IMR-90 (cell line): ENCODE data around the gene SKAP1. TPM values are rescaled to one million over a fixed set of nuclear protein-coding genes. Genes with fewer than 3 reads are reported as not detected.

ENCODE experiments used
- ATAC-seq: fragments of 200-7000 bp; cut with Tn5 transposase; 2 replicates; pipeline ENCODE4 v1.9.1; 2020; ENCODE audit warnings: low read depth, mild to moderate bottlenecking, moderate library complexity
- BruUV-seq: library from RNA; stranded (reverse); fragments of 400-500 nt; replicated peaks from 2 replicates; lab custom pipeline; 2021; lab: Mats Ljungman, UMichigan
- CTCF ChIA-PET: fragments of 300-600 bp; formaldehyde crosslinking; extraction: SDS; loops from one replicate; lab custom pipeline; 2021; ENCODE audit warnings: antibody characterized with exemption; lab: Yijun Ruan, JAX
- POLR2A ChIA-PET: fragments of 300-600 bp; sonication (Branson Sonifier 250); formaldehyde crosslinking; loops from one replicate; lab custom pipeline; 2022; ENCODE audit warnings: antibody characterized with exemption; ENCODE audit not compliant: unreplicated experiment; lab: Charles Lee
- DNase-seq: peaks from one replicate; pipeline ENCODE4 v3.0.0; 2013
- H2AFZ ChIP-seq: replicated peaks from 2 replicates; pipeline ENCODE3; 2013; ENCODE audit warnings: low read length, mild to moderate bottlenecking; ENCODE audit not compliant: poor library complexity
- H2AK5ac ChIP-seq: 2 replicates; pipeline ENCODE4 v1.6.1; 2013; ENCODE audit warnings: low read depth, low read length, inconsistent platforms
- H2AK9ac ChIP-seq: replicated peaks from 2 replicates; pipeline ENCODE3; 2013; ENCODE audit warnings: mild to moderate bottlenecking, low read depth, low read length, moderate library complexity; ENCODE audit not compliant: poor library complexity
- H2BK120ac ChIP-seq: 2 replicates; pipeline ENCODE4 v1.6.1; 2013; ENCODE audit warnings: low read depth, low read length, inconsistent platforms
- H2BK15ac ChIP-seq: 3 replicates; pipeline ENCODE4 v1.6.1; 2013; ENCODE audit warnings: low read depth, low read length, inconsistent platforms
- H2BK20ac ChIP-seq: 2 replicates; pipeline ENCODE4 v1.6.1; 2013; ENCODE audit warnings: low read depth, mild to moderate bottlenecking, inconsistent platforms, low read length, moderate library complexity
- H2BK5ac ChIP-seq: 2 replicates; pipeline ENCODE4 v1.6.1; 2013; ENCODE audit warnings: mild to moderate bottlenecking, low read depth, low read length, inconsistent platforms; ENCODE audit not compliant: poor library complexity, severe bottlenecking
- H3K14ac ChIP-seq: replicated peaks from 2 replicates; pipeline ENCODE4 v1.6.1; 2013; ENCODE audit warnings: low read depth, low read length, inconsistent platforms
- H3K18ac ChIP-seq: 2 replicates; pipeline ENCODE4 v1.6.1; 2013; ENCODE audit warnings: low read depth, low read length, control low read depth
- H3K23ac ChIP-seq: 2 replicates; pipeline ENCODE4 v1.6.1; 2013; ENCODE audit warnings: low read depth, low read length, inconsistent platforms
- H3K27ac ChIP-seq: 2 replicates; pipeline ENCODE4 v1.5.1; 2013; ENCODE audit warnings: mild to moderate bottlenecking, control low read depth, low read length; ENCODE audit not compliant: insufficient read depth
- H3K27me3 ChIP-seq: 2 replicates; pipeline ENCODE4 v1.6.1; 2013; ENCODE audit warnings: low read length; ENCODE audit not compliant: control insufficient read depth, insufficient read depth
- H3K36me3 ChIP-seq: 2 replicates; pipeline ENCODE4 v1.6.1; 2013; ENCODE audit warnings: low read length, mixed read lengths; ENCODE audit not compliant: control insufficient read depth, insufficient read depth
- H3K4ac ChIP-seq: 2 replicates; pipeline ENCODE4 v1.6.1; 2013; ENCODE audit warnings: low read depth, low read length, inconsistent platforms
- H3K4me1 ChIP-seq: 2 replicates; pipeline ENCODE4 v1.6.1; 2013; ENCODE audit warnings: low read length, mixed read lengths; ENCODE audit not compliant: control insufficient read depth, insufficient read depth
- H3K4me2 ChIP-seq: 2 replicates; pipeline ENCODE4 v1.6.1; 2013; ENCODE audit warnings: low read depth, mild to moderate bottlenecking, control low read depth, low read length, moderate library complexity
- H3K4me3 ChIP-seq: 2 replicates; pipeline ENCODE4 v1.5.1; 2013; ENCODE audit warnings: low read depth, mild to moderate bottlenecking, control low read depth, low read length, moderate library complexity; ENCODE audit not compliant: insufficient read depth
- H3K56ac ChIP-seq: 2 replicates; pipeline ENCODE4 v1.6.1; 2013; ENCODE audit warnings: low read length, inconsistent platforms; ENCODE audit not compliant: insufficient read depth; ENCODE audit errors: extremely low read depth
- H3K79me1 ChIP-seq, 2 experiments: 2 replicates each; pipeline ENCODE4 v1.6.1; 2013; ENCODE audit warnings: low read length in 2 of 2, inconsistent platforms in 1 of 2, low read depth in 1 of 2
- H3K9ac ChIP-seq: 2 replicates; pipeline ENCODE4 v1.6.1; 2013; ENCODE audit warnings: low read depth, low read length, control low read depth
- H3K9me1 ChIP-seq: 2 replicates; pipeline ENCODE4 v1.6.1; 2013; ENCODE audit warnings: low read length, inconsistent platforms; ENCODE audit not compliant: insufficient read depth
- H3K9me3 ChIP-seq: 2 replicates; pipeline ENCODE4 v1.6.1; 2013; ENCODE audit warnings: low read length; ENCODE audit not compliant: control insufficient read depth, insufficient read depth
- H4K20me1 ChIP-seq: 2 replicates; pipeline ENCODE4 v1.6.1; 2013; ENCODE audit warnings: low read length, inconsistent platforms; ENCODE audit not compliant: insufficient read depth
- H4K5ac ChIP-seq: 2 replicates; pipeline ENCODE4 v1.6.1; 2013; ENCODE audit warnings: mild to moderate bottlenecking, low read depth, low read length, control low read depth
- H4K8ac ChIP-seq, 2 experiments: 2 replicates each; pipeline ENCODE4 v1.6.1; 2013; ENCODE audit warnings: low read depth in 2 of 2, low read length in 2 of 2, control low read depth in 1 of 2, inconsistent platforms in 1 of 2
- H4K91ac ChIP-seq: 2 replicates; pipeline ENCODE4 v1.6.1; 2013; ENCODE audit warnings: low read depth, low read length, inconsistent platforms; ENCODE audit not compliant: insufficient read depth
- BHLHE40 ChIP-seq: fragments of 150-350 bp; IDR thresholded peaks from 2 replicates; pipeline ENCODE4 v1.6.1; 2016; ENCODE audit warnings: mild to moderate bottlenecking, low read depth, low read length
- CEBPB ChIP-seq: IDR thresholded peaks from 2 replicates; pipeline ENCODE4 v1.6.1; 2012; ENCODE audit warnings: low read depth, low read length, improper control_type of control experiment
- CHD1 ChIP-seq: IDR thresholded peaks from 2 replicates; pipeline ENCODE4 v1.6.1; 2012; ENCODE audit warnings: low read depth, low read length, improper control_type of control experiment
- CTCF ChIP-seq: conservative IDR thresholded peaks from 2 replicates; pipeline ENCODE4 v1.5.1; 2012; ENCODE audit warnings: mild to moderate bottlenecking, low read depth, low read length, improper control_type of control experiment
- FOS ChIP-seq: fragments of 150-350 bp; IDR thresholded peaks from 2 replicates; pipeline ENCODE4 v1.6.1; 2016; ENCODE audit warnings: low read depth, low read length
- MAFK ChIP-seq: IDR thresholded peaks from 2 replicates; pipeline ENCODE4 v1.6.1; 2012; ENCODE audit warnings: low read depth, low read length, improper control_type of control experiment
- MAZ ChIP-seq: IDR thresholded peaks from 2 replicates; pipeline ENCODE4 v1.6.1; 2012; ENCODE audit warnings: low read depth, mild to moderate bottlenecking, low read length, improper control_type of control experiment, moderate library complexity, borderline replicate concordance
- MXI1 ChIP-seq: IDR thresholded peaks from 2 replicates; pipeline ENCODE4 v1.6.1; 2012; ENCODE audit warnings: low read depth, mild to moderate bottlenecking, low read length, moderate library complexity, borderline replicate concordance
- NFE2L2 ChIP-seq: fragments of 150-350 bp; IDR thresholded peaks from 2 replicates; pipeline ENCODE4 v1.6.1; 2016; ENCODE audit warnings: low read depth, mild to moderate bottlenecking, low read length
- POLR2A ChIP-seq: IDR thresholded peaks from 2 replicates; pipeline ENCODE4 v1.6.1; 2012; ENCODE audit warnings: mild to moderate bottlenecking, low read depth, low read length
- RAD21 ChIP-seq: IDR thresholded peaks from 2 replicates; pipeline ENCODE4 v1.6.1; 2012; ENCODE audit warnings: low read length, improper control_type of control experiment
- RCOR1 ChIP-seq: IDR thresholded peaks from 2 replicates; pipeline ENCODE4 v1.6.1; 2012; ENCODE audit warnings: mild to moderate bottlenecking, low read length, improper control_type of control experiment; ENCODE audit not compliant: insufficient replicate concordance
- RFX5 ChIP-seq: IDR thresholded peaks from 2 replicates; pipeline ENCODE4 v1.8.0; 2012; ENCODE audit warnings: low read depth, mild to moderate bottlenecking, low read length, moderate library complexity
- SMC3 ChIP-seq: fragments of 150-350 bp; IDR thresholded peaks from 2 replicates; pipeline ENCODE4 v1.6.1; 2016; ENCODE audit warnings: low read depth, mild to moderate bottlenecking, antibody characterized with exemption, low read length, moderate library complexity
- WGBS, 2 experiments: methylation state at CpG; one replicate each; pipeline versions ENCODE4 v1.1.5 to v1.1.7; 2013; ENCODE audit warnings: missing lambda C conversion rate in 2 of 2; ENCODE audit not compliant: insufficient read length in 1 of 2; ENCODE audit errors: extremely low coverage in 2 of 2; 5-methylcytosine and 5-hydroxymethylcytosine counted together
- dilution Hi-C: fragments of 300-500 bp; cut with HindIII; formaldehyde crosslinking; loops from one replicate; pipeline ENCODE4 v1.14.3; 2018; ENCODE audit warnings: low sequenced_read_pairs; ENCODE audit not compliant: unreplicated experiment
- in situ Hi-C: fragments of 300-500 bp; cut with MboI; formaldehyde crosslinking; loops from 3 replicates; pipeline ENCODE4 v1.14.3; 2019; ENCODE audit warnings: low sequenced_read_pairs, inconsistent platforms, mixed read lengths
- intact Hi-C: fragments of 100-400 bp; cut with micrococcal nuclease; formaldehyde crosslinking; loops from 2 replicates; pipeline ENCODE4 v1.10.0; 2022
- polyA plus RNA-seq, 3 experiments: library from polyadenylated mRNA; depleted of rRNA; stranded (reverse); fragments of >200 nt; gene quantifications; 2 replicates each; pipeline ENCODE4 v1.2.3, GENCODE V29; 2012; ENCODE audit warnings: low replicate concordance in 1 of 3
- total RNA-seq: library from RNA; depleted of rRNA; stranded (reverse); fragments of >200 nt; gene quantifications from 2 replicates; pipeline ENCODE4 v1.2.3, GENCODE V29; 2012
- TF ChIP-seq, protein P1 (sequence below): fragments of 150-350 bp; IDR thresholded peaks from 2 replicates; pipeline ENCODE4 v1.6.1; 2016; ENCODE audit warnings: low read depth, mild to moderate bottlenecking, low read length, moderate library complexity, borderline replicate concordance
- TF ChIP-seq, protein P2 (sequence below): fragments of 150-350 bp; IDR thresholded peaks from 2 replicates; pipeline ENCODE4 v1.6.1; 2017; ENCODE audit warnings: mild to moderate bottlenecking, antibody characterized with exemption, low read length, low read depth

SKAP1 gene
- total and polyA plus RNA-seq, 2 of the 4 experiments (the other 2 are of a cell fraction), result not detected

DNA sequence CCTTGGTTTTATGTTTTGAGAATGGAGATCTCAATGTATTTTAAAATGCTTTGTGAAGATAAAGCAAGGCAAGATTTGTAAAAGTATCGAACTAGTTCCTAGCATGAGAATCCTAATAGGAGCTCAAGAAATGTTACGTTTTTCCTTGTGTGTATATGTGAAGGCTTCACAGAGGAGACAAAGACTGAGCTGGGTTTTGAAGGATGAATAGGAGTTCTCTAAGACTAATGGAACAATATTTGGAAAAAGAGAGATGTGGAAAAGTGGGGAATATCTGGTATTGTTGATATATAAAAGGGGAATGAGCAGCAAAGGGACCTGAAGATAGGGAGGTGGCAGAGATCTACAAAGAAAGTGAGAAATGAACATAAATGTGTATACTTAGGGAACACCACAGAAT lies 195.1 kb downstream of the SKAP1 start:
- Histone ChIP-seq H3K9me1 (no peaks in the 10 kb centered on the region), H4K91ac (no peak overlapping the region), H2AK9ac (no peak overlapping the region), H3K56ac (no peak overlapping the region), H3K27me3 (peaks cover 24% of the 10 kb centered on the region), H3K4ac (no peak overlapping the region), H3K9me3 (no peaks in the 10 kb centered on the region), H3K14ac (no peak overlapping the region), H3K18ac (no peak overlapping the region), H2AFZ (no peak overlapping the region), H3K4me2 (no peak overlapping the region), H4K20me1 (no peaks in the 10 kb centered on the region), H3K9ac (no peak overlapping the region), H2BK5ac (no peak overlapping the region), H3K27ac (no peak overlapping the region), H2BK20ac (no peak overlapping the region), H2BK120ac (no peak overlapping the region), H3K36me3 (no peaks in the 10 kb centered on the region), H3K23ac (no peak overlapping the region), H2AK5ac (no peak overlapping the region), H2BK15ac (no peak overlapping the region), H4K8ac (no peak overlapping the region), H4K5ac (no peak overlapping the region), H3K4me1 (no peaks in the 10 kb centered on the region), H3K4me3 (no peak overlapping the region), H3K79me1 (no peaks in the 10 kb centered on the region)
- intact Hi-C loops, result no loop called here
- DNase-seq, result no peak
- WGBS, 2 experiments, result 80% methylated on average over 1 of the region's 2 CpGs; no CpG with 5 or more reads in 1 of the 2 experiments
- BruUV-seq, result no TSS peak
- no peak for ATAC-seq
- dilution Hi-C loops, result no loop called here
- POLR2A ChIA-PET, result no interaction called here
- TF ChIP-seq MAFK (no peak), CHD1 (no peak), RCOR1 (no peak), NFE2L2 (no peak), RAD21 (no peak), CTCF (no peak), BHLHE40 (no peak), POLR2A (no peak), RFX5 (no peak), MXI1 (no peak), SMC3 (no peak), MAZ (no peak), CEBPB (no peak), FOS (no peak)
- TF ChIP-seq, protein P1, sequence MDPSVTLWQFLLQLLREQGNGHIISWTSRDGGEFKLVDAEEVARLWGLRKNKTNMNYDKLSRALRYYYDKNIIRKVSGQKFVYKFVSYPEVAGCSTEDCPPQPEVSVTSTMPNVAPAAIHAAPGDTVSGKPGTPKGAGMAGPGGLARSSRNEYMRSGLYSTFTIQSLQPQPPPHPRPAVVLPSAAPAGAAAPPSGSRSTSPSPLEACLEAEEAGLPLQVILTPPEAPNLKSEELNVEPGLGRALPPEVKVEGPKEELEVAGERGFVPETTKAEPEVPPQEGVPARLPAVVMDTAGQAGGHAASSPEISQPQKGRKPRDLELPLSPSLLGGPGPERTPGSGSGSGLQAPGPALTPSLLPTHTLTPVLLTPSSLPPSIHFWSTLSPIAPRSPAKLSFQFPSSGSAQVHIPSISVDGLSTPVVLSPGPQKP, result no peak
- TF ChIP-seq, protein P2, sequence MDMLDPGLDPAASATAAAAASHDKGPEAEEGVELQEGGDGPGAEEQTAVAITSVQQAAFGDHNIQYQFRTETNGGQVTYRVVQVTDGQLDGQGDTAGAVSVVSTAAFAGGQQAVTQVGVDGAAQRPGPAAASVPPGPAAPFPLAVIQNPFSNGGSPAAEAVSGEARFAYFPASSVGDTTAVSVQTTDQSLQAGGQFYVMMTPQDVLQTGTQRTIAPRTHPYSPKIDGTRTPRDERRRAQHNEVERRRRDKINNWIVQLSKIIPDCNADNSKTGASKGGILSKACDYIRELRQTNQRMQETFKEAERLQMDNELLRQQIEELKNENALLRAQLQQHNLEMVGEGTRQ, result no peak
- CTCF ChIA-PET, result no interaction called here
- in situ Hi-C loops, result no loop called here
